Heart left ventricle (tissue), 16 donors: ENCODE measurements around the gene KLHDC10. TPM values are rescaled to one million over a fixed set of nuclear protein-coding genes. Genes with fewer than 3 reads are reported as not detected.

Experiments used
- ATAC-seq, 4 donors: fragments of 200-7000 bp; cut with Tn5 transposase; one replicate each; pipeline ENCODE4 v1.9.1; 2020 to 2022; ENCODE audit warnings: moderate library complexity in 4 of 4, mild to moderate bottlenecking in 3 of 4, moderate number of reproducible peaks in 1 of 4
- DNase-seq, 5 donors: peaks; one replicate each; pipeline ENCODE4 v3.0.0-alpha.2; 2020
- H3K27ac ChIP-seq, 12 donors: fragments of 200-600 bp; sonication (generic) in 4 of 12; one replicate each; pipeline versions ENCODE4 v1.5.0 to v1.8.0; 2016 to 2022; ENCODE audit warnings: mild to moderate bottlenecking in 2 of 12
- H3K27me3 ChIP-seq, 9 donors: fragments of 200-600 bp; sonication (generic) in 2 of 9; one replicate each; pipeline versions ENCODE4 v1.5.1 to v1.8.0; 2016 to 2022; ENCODE audit warnings: mild to moderate bottlenecking in 3 of 9
- H3K36me3 ChIP-seq, 9 donors: fragments of 200-600 bp; sonication (generic) in 2 of 9; one replicate each; pipeline versions ENCODE4 v1.5.0 to v1.8.0; 2018 to 2022; ENCODE audit warnings: mild to moderate bottlenecking in 2 of 9
- H3K4me1 ChIP-seq, 12 donors: fragments of 200-600 bp; sonication (generic) in 4 of 12; one replicate each; pipeline versions ENCODE4 v1.5.0 to v1.8.0; 2016 to 2022; ENCODE audit warnings: mild to moderate bottlenecking in 3 of 12
- H3K4me3 ChIP-seq, 12 donors: fragments of 200-600 bp; sonication (generic) in 4 of 12; one replicate each; pipeline versions ENCODE4 v1.5.0 to v1.8.0; 2017 to 2022; ENCODE audit warnings: mild to moderate bottlenecking in 9 of 12, moderate library complexity in 4 of 12
- H3K9me3 ChIP-seq, 12 donors: fragments of 200-600 bp; sonication (generic) in 4 of 12; one replicate each; pipeline versions ENCODE4 v1.5.0 to v1.8.0; 2016 to 2022; ENCODE audit warnings: mild to moderate bottlenecking in 1 of 12
- CTCF ChIP-seq, 12 donors: fragments of 200-600 bp; sonication (generic) in 4 of 12; IDR thresholded peaks; one replicate each; pipeline versions ENCODE4 v1.5.0 to v1.8.0; 2018 to 2022; ENCODE audit warnings: antibody characterized with exemption in 12 of 12, mild to moderate bottlenecking in 5 of 12
- POLR2A ChIP-seq, 2 donors: fragments of 450-650 bp; IDR thresholded peaks; one replicate each; pipeline ENCODE4 v1.6.1; 2017; ENCODE audit warnings: antibody characterized with exemption in 2 of 2, mild to moderate bottlenecking in 2 of 2, moderate library complexity in 2 of 2
- WGBS, 4 donors: extraction: QIAGEN DNeasy Blood & Tissue Kit in 2 of 4; methylation state at CpG; one replicate each; pipeline versions ENCODE4 v1.1.5 to v1.1.7; 2013 to 2018; 5-methylcytosine and 5-hydroxymethylcytosine counted together
- intact Hi-C, 10 donors: fragments of 100-400 bp; cut with DNase I; formaldehyde crosslinking; loops; one replicate each; pipeline versions ENCODE4 v1.11.1 to v1.14.2; 2022
- polyA plus RNA-seq, 2 donors: library from polyadenylated mRNA; stranded (reverse); fragments of 200-250 nt; gene quantifications; one replicate each; pipeline ENCODE4 v1.2.3, GENCODE V29; 2013
- total RNA-seq, 9 donors: library from RNA; depleted of rRNA in 2 of 9; stranded (reverse); fragments of >200 nt in 2 of 9; fragmentation: NEBNext Ultra II Directional in 3 of 9; extraction: Animal tissue kit (Norgen Biotek cat#: 25700) in 3 of 9; gene quantifications; one replicate each; pipeline versions ENCODE4 v1.1.0 to v1.2.4, GENCODE V29; 2016 to 2023
- donor health status: ischemic (EF 13 %, LVEDD 7.1; RV severe dilation, severe dysfunction).
- donor health status: healthy with polysubstance abuse.
- donor health status: DM: no; HTN: yes; CAD: no.
- donor health status: DM: no; HTN: no; CAD: no.
- donor health status: ischemic (EF 25% LVEDD 6.9; RV normal size, moderate dysfunction).
- donor health status: ischemic (EF 25% LVEDD 5.7; RV mildly dilated, moderate dysfunction).
- donor health status: healthy.
- donor health status: DM: yes; HTN: yes; CAD: no.
- donor health status: ischemic (EF 35%, LVEDD 5.7; RV mildly dilated, moderate dysfunction).
- donor health status: nonischemic (EF 11% LVEDD 7.7; RV severe dilation, severe dysfunction).
- donor health status: DM: yes; HTN: yes; CAD: no.
- donor health status: PGD.
- donor health status: ischemic (EF 29% LVEDD 5.4; RV normal size, mild dysfunction).
- donor health status: nonischemic (EF 23%, LVEDD 6.1; RV moderate dilation, normal function).

The KLHDC10 gene
- total and polyA plus RNA-seq, 11 donors, result 7.0 to 32.6 (median 26.4) TPM

GRCh38 chr7:130139193-130139960 lies 69.0 kb downstream of the KLHDC10 start:
- no peak overlapping the region for H3K4me3 ChIP-seq
- 93 to 97% (median 95%) methylated on average over 2 of the region's 2 CpGs for WGBS, 4 donors
- H3K27ac ChIP-seq, result no peak overlapping the region
- ATAC-seq, result no peak
- no peak for TF ChIP-seq POLR2A (IDR thresholded peaks at IDR 0.05)
- TF ChIP-seq CTCF (IDR thresholded peaks at IDR 0.05), result no peak
- H3K4me1 ChIP-seq, result peaks cover 0 to 24% (median 5%) of the 10 kb centered on the region in 12 donors
- no peaks in the 10 kb centered on the region for H3K9me3 ChIP-seq
- peaks cover 0 to 40% (median 25%) of the 10 kb centered on the region in 9 donors for H3K36me3 ChIP-seq
- DNase-seq, result no peak
- intact Hi-C loops, result no loop called here
- H3K27me3 ChIP-seq, result no peaks in the 10 kb centered on the region

GRCh38 chr7:130140551-130141160 lies 70.3 kb downstream of the KLHDC10 start:
- 79 to 92% (median 85%) methylated on average over 31 to 47 of the region's 47 CpGs for WGBS, 4 donors
- intact Hi-C loops, result no loop called here
- peak overlapping the region; percentile 19 to 70 (median 63) for H3K4me3 ChIP-seq
- H3K27me3 ChIP-seq, result no peaks in the 10 kb centered on the region
- ATAC-seq, result peak in 2 of 4 donors; percentile 13 to 15
- no peak for TF ChIP-seq POLR2A (IDR thresholded peaks at IDR 0.05)
- TF ChIP-seq CTCF (IDR thresholded peaks at IDR 0.05), result no peak
- no peaks in the 10 kb centered on the region for H3K9me3 ChIP-seq
- peaks cover 0 to 28% (median 13%) of the 10 kb centered on the region in 9 donors for H3K36me3 ChIP-seq
- DNase-seq, result no peak
- peak overlapping the region in 8 of 12 donors; percentile 7 to 90 (median 76) for H3K27ac ChIP-seq
- H3K4me1 ChIP-seq, result peaks cover 0 to 24% (median 5%) of the 10 kb centered on the region in 12 donors

- Histone ChIP-seq H3K4me3 (peak overlapping the region; percentile 19 to 70 (median 63)), H3K27ac (peak overlapping the region in 11 of 12 donors; percentile 7 to 90 (median 72)), H3K9me3 (no peaks in the 10 kb centered on the region), H3K4me1 (peaks cover 0 to 24% (median 5%) of the 10 kb centered on the region in 12 donors), H3K27me3 (no peaks in the 10 kb centered on the region), H3K36me3 (peaks cover 0 to 22% (median 9%) of the 10 kb centered on the region in 9 donors)
- ATAC-seq, result peak; percentile 84 to 96 (median 93)
- intact Hi-C loops, result no loop called here
- 10 to 31% (median 14%) methylated on average over 30 to 39 of the region's 39 CpGs for WGBS, 4 donors
- DNase-seq, result peak; percentile 53 to 78 (median 77)
- no peak for TF ChIP-seq CTCF (IDR thresholded peaks at IDR 0.05)
- TF ChIP-seq POLR2A (IDR thresholded peaks at IDR 0.05), result no peak
Observed at GRCh38 chr7:130141161-130141883, 71.0 kb downstream of the KLHDC10 start.
